Glomerular visceral epithelial cell (primary cell): ENCODE results near the gene CCL22.

Source experiments
- DNase-seq: peaks from one replicate; pipeline ENCODE4 v3.0.0-alpha.2; 2016; ENCODE audit errors: extremely low spot score

CCL22 gene

GRCh38 chr16:57376313-57376818, 17.8 kb downstream of the CCL22 start:
- no peak for DNase-seq

GRCh38 chr16:57377080-57377841, 18.7 kb downstream of the CCL22 start:
- peak; percentile 20 for DNase-seq

GRCh38 chr16:57379579-57379978, 21.0 kb downstream of the CCL22 start:
- no peak for DNase-seq

- DNase-seq, result peak; percentile 55
Measured at GRCh38 chr16:57380671-57381462, 22.3 kb downstream of the CCL22 start.

- DNase-seq, result no peak
Measured at GRCh38 chr16:57381791-57382534, 23.4 kb downstream of the CCL22 start.

GRCh38 chr16:57382535-57383275, 24.1 kb downstream of the CCL22 start:
- no peak for DNase-seq

GRCh38 chr16:57383276-57384247, 25.0 kb downstream of the CCL22 start:
- DNase-seq, result peak; percentile 50

- DNase-seq, result no peak
Measured at GRCh38 chr16:57384248-57385070, 25.9 kb downstream of the CCL22 start.

GRCh38 chr16:57385083-57385482, 26.5 kb downstream of the CCL22 start:
- DNase-seq, result no peak

GRCh38 chr16:57386381-57386951, 27.9 kb downstream of the CCL22 start:
- DNase-seq, result no peak

GRCh38 chr16:57387598-57388354, 29.2 kb downstream of the CCL22 start:
- DNase-seq, result no peak

- no peak for DNase-seq
Measured at GRCh38 chr16:57388359-57389086, 29.9 kb downstream of the CCL22 start.

GRCh38 chr16:57389087-57389468, 30.5 kb downstream of the CCL22 start:
- no peak for DNase-seq

- no peak for DNase-seq
Measured at GRCh38 chr16:57390636-57391295, 32.2 kb downstream of the CCL22 start.

- DNase-seq, result no peak
Measured at GRCh38 chr16:57391300-57391699, 32.7 kb downstream of the CCL22 start.

GRCh38 chr16:57391708-57392107, 33.1 kb downstream of the CCL22 start:
- DNase-seq, result no peak

- no peak for DNase-seq
Measured at GRCh38 chr16:57392694-57393093, 34.1 kb downstream of the CCL22 start.
